Liver (tissue), 9 donors: ENCODE data around the gene CRBN. TPM values are rescaled to one million over a fixed set of nuclear protein-coding genes. Genes with fewer than 3 reads are reported as not detected.

Source experiments
- DNase-seq: peaks from one replicate; pipeline ENCODE4 v3.0.0-alpha.2; 2017; ENCODE audit warnings: low spot score
- H3K27ac ChIP-seq, 2 donors: one replicate each; pipeline ENCODE4 v1.7.0; 2013; ENCODE audit warnings: inconsistent platforms in 2 of 2, low read length in 2 of 2, control low read depth in 1 of 2, low read depth in 1 of 2, mild to moderate bottlenecking in 1 of 2
- H3K27me3 ChIP-seq, 4 donors: one replicate each; pipeline versions ENCODE4 v1.6.1 to v1.7.0; 2013; ENCODE audit warnings: low read length in 3 of 4, inconsistent platforms in 1 of 4, mild to moderate bottlenecking in 1 of 4, moderate library complexity in 1 of 4; ENCODE audit not compliant: control insufficient read depth in 4 of 4, insufficient read depth in 4 of 4
- H3K36me3 ChIP-seq, 4 donors: one replicate each; pipeline versions ENCODE4 v1.6.1 to v1.7.0; 2013; ENCODE audit warnings: low read length in 3 of 4, mild to moderate bottlenecking in 3 of 4, low read depth in 1 of 4, moderate library complexity in 1 of 4; ENCODE audit not compliant: control insufficient read depth in 4 of 4, insufficient read depth in 3 of 4
- H3K4me1 ChIP-seq, 4 donors: one replicate each; pipeline versions ENCODE4 v1.6.1 to v1.7.0; 2013; ENCODE audit warnings: low read length in 3 of 4, mild to moderate bottlenecking in 3 of 4, moderate library complexity in 1 of 4; ENCODE audit not compliant: control insufficient read depth in 4 of 4, insufficient read depth in 4 of 4
- H3K4me3 ChIP-seq, 3 donors: one replicate each; pipeline versions ENCODE4 v1.6.1 to v1.7.0; 2013; ENCODE audit warnings: low read length in 3 of 3, control low read depth in 1 of 3, low read depth in 1 of 3, mild to moderate bottlenecking in 1 of 3
- H3K9ac ChIP-seq, 2 donors: one replicate each; pipeline ENCODE4 v1.7.0; 2013; ENCODE audit warnings: low read length in 2 of 2, mild to moderate bottlenecking in 2 of 2, moderate library complexity in 2 of 2, control low read depth in 1 of 2, low read depth in 1 of 2
- H3K9me3 ChIP-seq, 4 donors: one replicate each; pipeline versions ENCODE4 v1.6.1 to v1.7.0; 2013; ENCODE audit warnings: low read length in 3 of 4; ENCODE audit not compliant: control insufficient read depth in 4 of 4
- ATF3 ChIP-seq: IDR thresholded peaks from 2 replicates; pipeline ENCODE4 v1.6.1; 2016; ENCODE audit warnings: antibody characterized with exemption
- CTCF ChIP-seq: fragments of 150-350 bp; IDR thresholded peaks from 2 replicates; pipeline ENCODE4 v1.5.1; 2017; ENCODE audit warnings: improper control_type of control experiment, low read depth, low read length; ENCODE audit not compliant: missing input control
- EGR1 ChIP-seq, 2 donors: IDR thresholded peaks; 2 replicates each; pipeline ENCODE4 v1.6.1; 2016 to 2018; ENCODE audit warnings: antibody characterized with exemption in 2 of 2, low read depth in 2 of 2
- FOXA1 ChIP-seq: IDR thresholded peaks from 2 replicates; pipeline ENCODE4 v1.6.1; 2016; ENCODE audit warnings: antibody characterized with exemption
- FOXA2 ChIP-seq: IDR thresholded peaks from 2 replicates; pipeline ENCODE4 v1.6.1; 2016; ENCODE audit warnings: antibody characterized with exemption
- GABPA ChIP-seq, 2 donors: IDR thresholded peaks in 1 of 2; conservative IDR thresholded peaks in 1 of 2; 2 replicates each; pipeline ENCODE4 v1.6.1; 2016; ENCODE audit warnings: antibody characterized with exemption in 2 of 2, mild to moderate bottlenecking in 1 of 2, moderate library complexity in 1 of 2
- HNF4A ChIP-seq, 2 donors: conservative IDR thresholded peaks; 2 replicates each; pipeline ENCODE4 v1.6.1; 2016; ENCODE audit warnings: antibody characterized with exemption in 2 of 2, mild to moderate bottlenecking in 2 of 2
- HNF4G ChIP-seq: IDR thresholded peaks from 2 replicates; pipeline ENCODE4 v1.6.1; 2016; ENCODE audit warnings: antibody characterized with exemption
- JUND ChIP-seq, 2 donors: IDR thresholded peaks; 2 replicates each; pipeline ENCODE4 v1.6.1; 2016; ENCODE audit warnings: antibody characterized with exemption in 2 of 2
- MAX ChIP-seq: IDR thresholded peaks from 2 replicates; pipeline ENCODE4 v1.6.1; 2016; ENCODE audit warnings: antibody characterized with exemption
- NR2F2 ChIP-seq: IDR thresholded peaks from 2 replicates; pipeline ENCODE4 v1.6.1; 2016; ENCODE audit warnings: antibody characterized with exemption
- RAD21 ChIP-seq, 2 donors: IDR thresholded peaks; 2 replicates each; pipeline ENCODE4 v1.6.1; 2016; ENCODE audit warnings: antibody characterized with exemption in 2 of 2, mild to moderate bottlenecking in 2 of 2
- REST ChIP-seq: IDR thresholded peaks from 2 replicates; pipeline ENCODE4 v1.6.1; 2016; ENCODE audit warnings: antibody characterized with exemption, mild to moderate bottlenecking
- RXRA ChIP-seq, 2 donors: IDR thresholded peaks; 2 replicates each; pipeline ENCODE4 v1.6.1; 2017 to 2018; ENCODE audit warnings: antibody characterized with exemption in 2 of 2, mild to moderate bottlenecking in 1 of 2
- SP1 ChIP-seq: IDR thresholded peaks from 2 replicates; pipeline ENCODE4 v1.6.1; 2018; ENCODE audit warnings: antibody characterized with exemption, mild to moderate bottlenecking
- TAF1 ChIP-seq: conservative IDR thresholded peaks from 2 replicates; pipeline ENCODE4 v1.6.1; 2016; ENCODE audit warnings: antibody characterized with exemption, mild to moderate bottlenecking
- YY1 ChIP-seq: IDR thresholded peaks from 2 replicates; pipeline ENCODE4 v1.6.1; 2016; ENCODE audit warnings: antibody characterized with exemption, mild to moderate bottlenecking
- ZBTB33 ChIP-seq: IDR thresholded peaks from 2 replicates; pipeline ENCODE4 v1.6.1; 2016; ENCODE audit warnings: antibody characterized with exemption
- WGBS: extraction: QIAGEN DNeasy Blood & Tissue Kit; methylation state at CpG from one replicate; pipeline ENCODE4 v1.1.7; 2013; 5-methylcytosine and 5-hydroxymethylcytosine counted together
- polyA plus RNA-seq, 2 donors: library from polyadenylated mRNA; stranded (reverse) in 1 of 2; unstranded in 1 of 2; fragments of 200-250 nt in 1 of 2; fragments of >200 nt in 1 of 2; fragmentation: Nextera tagmentation in 1 of 2; extraction: Ambion mirVana in 1 of 2; gene quantifications; one replicate each; pipeline versions ENCODE4 v1.2.1 to v1.2.3, GENCODE V29; 2013 to 2015
- total RNA-seq, 2 donors: library from RNA; depleted of rRNA; stranded (reverse); fragments of >200 nt; gene quantifications; one replicate each; pipeline ENCODE4 v1.2.3, GENCODE V29; 2014
- donor health status: healthy.
- donor health status: healthy.
- donor health status: healthy.
- donor health status: healthy.
- donor health status: healthy.

The CRBN gene
- total and polyA plus RNA-seq, 4 donors: 14.0 to 57.6 (median 29.4) TPM

GRCh38 chr3:3129579-3129978 is 49.9 kb downstream of the CRBN start:
- TF ChIP-seq RAD21 (IDR thresholded peaks at IDR 0.05) (no peak), EGR1 (IDR thresholded peaks at IDR 0.05; ENCODE audit: low read depth in 2 of 2) (no peak), RXRA (IDR thresholded peaks at IDR 0.05) (no peak), HNF4A (conservative IDR thresholded peaks at IDR 0.05) (no peak), CTCF (no peak), ATF3 (no peak), SP1 (no peak), TAF1 (no peak), HNF4G (no peak), JUND (IDR thresholded peaks at IDR 0.05) (no peak), FOXA2 (no peak), ZBTB33 (no peak), NR2F2 (no peak), FOXA1 (no peak), GABPA (IDR thresholded peaks at IDR 0.05 in 1 of 2, conservative IDR thresholded peaks at IDR 0.05 in 1 of 2) (no peak), MAX (no peak), REST (no peak), YY1 (no peak)
- DNase-seq: no peak
- peaks cover 0 to 12% (median 5%) of the 10 kb centered on the region in 4 donors for H3K4me1 ChIP-seq
- H3K36me3 ChIP-seq: peaks cover 0 to 24% (median 16%) of the 10 kb centered on the region in 4 donors
- H3K9me3 ChIP-seq: no peaks in the 10 kb centered on the region
- H3K9ac ChIP-seq: no peak overlapping the region
- no peaks in the 10 kb centered on the region for H3K27me3 ChIP-seq
- no peak overlapping the region for H3K4me3 ChIP-seq
- WGBS: 75% methylated on average over 5 of the region's 5 CpGs
- no peak overlapping the region for H3K27ac ChIP-seq
